ENCODE measurements around the gene C21orf91. TPM values are rescaled to one million over a fixed set of nuclear protein-coding genes. Genes with fewer than 3 reads are reported as not detected.

Gene C21orf91
- polyA plus RNA-seq, 3 donors: 4.6 to 22.3 (median 18.9) TPM

DNA sequence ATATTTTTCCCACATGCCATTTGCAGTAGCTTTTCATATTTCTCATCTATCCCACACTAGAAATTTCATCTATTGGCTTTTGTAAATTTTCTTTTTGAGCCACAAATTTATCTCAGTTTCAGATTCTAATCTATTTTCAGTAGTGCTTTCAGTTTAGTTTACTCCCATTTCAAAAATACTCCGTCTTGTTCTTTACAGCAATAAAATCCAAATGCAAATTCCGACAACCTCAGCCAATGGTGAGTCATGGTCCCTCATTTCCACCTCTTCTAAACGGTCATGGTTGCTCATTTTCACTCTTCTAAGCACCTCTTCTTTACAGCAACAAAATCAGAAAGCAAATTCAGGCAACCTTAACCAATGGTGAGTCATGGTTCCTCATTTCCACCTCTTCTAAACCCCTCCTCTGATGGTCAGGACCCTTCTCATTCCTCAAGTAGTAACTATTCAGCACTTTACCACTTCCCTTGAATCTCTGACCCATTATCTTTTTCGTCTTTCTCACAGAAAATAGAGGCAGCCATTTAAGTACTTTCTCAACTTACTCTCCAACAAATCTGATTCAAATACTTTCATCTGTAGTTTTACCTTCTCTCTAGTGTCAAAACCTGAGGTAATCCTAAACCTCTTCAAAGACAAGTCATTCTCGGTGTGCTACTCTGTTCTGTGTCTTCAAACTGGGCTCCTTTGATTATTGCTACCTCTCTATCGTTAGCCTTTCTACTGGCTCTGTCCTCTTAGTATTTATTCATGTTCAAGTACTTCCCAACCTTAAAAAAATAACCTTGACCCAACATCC is 34.4 kb downstream of the C21orf91 start:
- DNase-seq: peak; percentile 71 to 88 (median 87)
- Mint-ChIP-seq H3K27ac (peak overlapping the region; percentile 78 to 89 (median 86)), H3K4me3 (peak overlapping the region; percentile 65 to 68), H3K4me1 (peaks cover 94% of the 10 kb centered on the region), H3K9me3 (no peaks in the 10 kb centered on the region), H3K36me3 (peaks cover 20 to 21% of the 10 kb centered on the region in 2 donors), H3K27me3 (ENCODE audit: low read depth in 3 of 3) (peaks cover 0 to 6% (median 1%) of the 10 kb centered on the region in 3 donors)
- peak overlapping the region in 1 of 2 donors; percentile 87 for H3K27ac ChIP-seq (ENCODE audit: low read depth in 1 of 2, low read length in 2 of 2)
- H3K4me3 ChIP-seq (replicated peaks in 1 of 3; ENCODE audit: low read depth in 2 of 3, low read length in 3 of 3): peak overlapping the region in 2 of 3 experiments; percentile 27 to 67
- intact Hi-C loops (cut with micrococcal nuclease): loop anchor here in 1 of 2 donors (5.0 to 10.0 kb wide), 2 partner anchors 32 to 170 kb away; partner anchors contain the start of genes BTG3 and C21orf91
- H2AFZ ChIP-seq (ENCODE audit: insufficient read depth, low read depth, low read length, poor library complexity, severe bottlenecking): no peak overlapping the region
- peak overlapping the region; percentile 29 for H3K9ac ChIP-seq (ENCODE audit: insufficient read depth, low read length, poor library complexity, severe bottlenecking)
- TF ChIP-seq, protein P1, sequence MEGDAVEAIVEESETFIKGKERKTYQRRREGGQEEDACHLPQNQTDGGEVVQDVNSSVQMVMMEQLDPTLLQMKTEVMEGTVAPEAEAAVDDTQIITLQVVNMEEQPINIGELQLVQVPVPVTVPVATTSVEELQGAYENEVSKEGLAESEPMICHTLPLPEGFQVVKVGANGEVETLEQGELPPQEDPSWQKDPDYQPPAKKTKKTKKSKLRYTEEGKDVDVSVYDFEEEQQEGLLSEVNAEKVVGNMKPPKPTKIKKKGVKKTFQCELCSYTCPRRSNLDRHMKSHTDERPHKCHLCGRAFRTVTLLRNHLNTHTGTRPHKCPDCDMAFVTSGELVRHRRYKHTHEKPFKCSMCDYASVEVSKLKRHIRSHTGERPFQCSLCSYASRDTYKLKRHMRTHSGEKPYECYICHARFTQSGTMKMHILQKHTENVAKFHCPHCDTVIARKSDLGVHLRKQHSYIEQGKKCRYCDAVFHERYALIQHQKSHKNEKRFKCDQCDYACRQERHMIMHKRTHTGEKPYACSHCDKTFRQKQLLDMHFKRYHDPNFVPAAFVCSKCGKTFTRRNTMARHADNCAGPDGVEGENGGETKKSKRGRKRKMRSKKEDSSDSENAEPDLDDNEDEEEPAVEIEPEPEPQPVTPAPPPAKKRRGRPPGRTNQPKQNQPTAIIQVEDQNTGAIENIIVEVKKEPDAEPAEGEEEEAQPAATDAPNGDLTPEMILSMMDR (IDR thresholded peaks at IDR 0.05): no peak
- H4K20me1 ChIP-seq (ENCODE audit: insufficient read depth, low read length): no peaks in the 10 kb centered on the region
- peak overlapping the region; percentile 68 for H3K4me2 ChIP-seq (replicated peaks; ENCODE audit: extremely low read depth, low read length, poor library complexity, severe bottlenecking)
- WGBS (ENCODE audit: insufficient coverage): 30% methylated on average over 6 of the region's 6 CpGs
- peaks cover 82 to 100% of the 10 kb centered on the region in 2 donors for H3K4me1 ChIP-seq (ENCODE audit: control insufficient read depth in 1 of 2, insufficient read depth in 2 of 2, low read length in 2 of 2)
- no peaks in the 10 kb centered on the region for H3K79me2 ChIP-seq (ENCODE audit: insufficient read depth, low read length)
- H3K36me3 ChIP-seq (replicated peaks in 1 of 2; ENCODE audit: control insufficient read depth in 1 of 2, insufficient read depth in 2 of 2, low read length in 2 of 2): no peaks in the 10 kb centered on the region
- no peaks in the 10 kb centered on the region for H3K27me3 ChIP-seq (ENCODE audit: control insufficient read depth in 2 of 2, insufficient read depth in 2 of 2, low read length in 2 of 2)
- no peaks in the 10 kb centered on the region for H3K9me3 ChIP-seq (replicated peaks in 1 of 2; ENCODE audit: control insufficient read depth in 1 of 2, insufficient read depth in 1 of 2, low read length in 2 of 2)

- 0% methylated on average over 1 of the region's 5 CpGs for WGBS (ENCODE audit: insufficient coverage)
- TF ChIP-seq, protein P1 (IDR thresholded peaks at IDR 0.05): no peak
- intact Hi-C loops (cut with micrococcal nuclease): loop anchor here in 1 of 2 donors (5.0 to 10.0 kb wide), 2 partner anchors 33 to 169 kb away; partner anchors contain the start of genes BTG3 and C21orf91
- Histone ChIP-seq H3K36me3 (replicated peaks in 1 of 2; ENCODE audit: control insufficient read depth in 1 of 2, insufficient read depth in 2 of 2, low read length in 2 of 2) (no peaks in the 10 kb centered on the region), H3K4me1 (ENCODE audit: control insufficient read depth in 1 of 2, insufficient read depth in 2 of 2, low read length in 2 of 2) (peaks cover 88 to 100% of the 10 kb centered on the region in 2 donors), H3K9me3 (replicated peaks in 1 of 2; ENCODE audit: control insufficient read depth in 1 of 2, insufficient read depth in 1 of 2, low read length in 2 of 2) (no peaks in the 10 kb centered on the region), H4K20me1 (ENCODE audit: insufficient read depth, low read length) (no peaks in the 10 kb centered on the region), H3K79me2 (ENCODE audit: insufficient read depth, low read length) (no peaks in the 10 kb centered on the region), H3K4me3 (replicated peaks in 1 of 3; ENCODE audit: low read depth in 2 of 3, low read length in 3 of 3) (peak overlapping the region; percentile 5 to 67 (median 40)), H2AFZ (ENCODE audit: insufficient read depth, low read depth, low read length, poor library complexity, severe bottlenecking) (no peak overlapping the region), H3K9ac (ENCODE audit: insufficient read depth, low read length, poor library complexity, severe bottlenecking) (peak overlapping the region; percentile 29), H3K4me2 (replicated peaks; ENCODE audit: extremely low read depth, low read length, poor library complexity, severe bottlenecking) (peak overlapping the region; percentile 68), H3K27me3 (ENCODE audit: control insufficient read depth in 2 of 2, insufficient read depth in 2 of 2, low read length in 2 of 2) (no peaks in the 10 kb centered on the region), H3K27ac (ENCODE audit: low read depth in 1 of 2, low read length in 2 of 2) (peak overlapping the region in 1 of 2 donors; percentile 87)
- H3K4me1 Mint-ChIP-seq: peaks cover 96% of the 10 kb centered on the region
- H3K4me3 Mint-ChIP-seq: peak overlapping the region; percentile 65 to 82
- peak overlapping the region; percentile 78 to 89 (median 86) for H3K27ac Mint-ChIP-seq
- peak; percentile 70 to 89 (median 85) for DNase-seq
- H3K9me3 Mint-ChIP-seq: no peaks in the 10 kb centered on the region
- H3K27me3 Mint-ChIP-seq (ENCODE audit: low read depth in 3 of 3): peaks cover 0 to 6% (median 1%) of the 10 kb centered on the region in 3 donors
- H3K36me3 Mint-ChIP-seq: peaks cover 20 to 21% of the 10 kb centered on the region in 2 donors
These were observed 35.0 kb downstream of the C21orf91 start for GRCh38 chr21:17784180-17784598.

Data from CD14-positive monocyte (primary cell).